ENCODE measurements around the gene ILF2. TPM values are rescaled to one million over a fixed set of nuclear protein-coding genes. Genes with fewer than 3 reads are reported as not detected.

The ILF2 gene
- total RNA-seq, 1 experiment from 2014 or later: 221 TPM

- CTCF ChIA-PET: interaction anchor here (0.7 kb wide), 1 partner anchor 124 kb away, joined by 4 read pairs; no protein-coding TSS in a partner anchor
- H3K4me1 ChIP-seq (ENCODE audit: control insufficient read depth, insufficient read depth, low read length): peaks cover 7% of the 10 kb centered on the region
- ATAC-seq: no peak
- no TSS peak for BruUV-seq (replicated peaks)
- no peaks in the 10 kb centered on the region for H3K27me3 ChIP-seq (ENCODE audit: control insufficient read depth, insufficient read depth, low read length)
- H3K4me3 ChIP-seq (ENCODE audit: low read depth in 2 of 2, low read length in 2 of 2): no peak overlapping the region
- no peak for DNase-seq (ENCODE audit: low read depth, low spot score)
- no peak overlapping the region for H3K27ac ChIP-seq (ENCODE audit: low read length)
- intact Hi-C loops (cut with micrococcal nuclease; ENCODE audit: unreplicated experiment) (no loop called here), in situ Hi-C loops (cut with HindIII; ENCODE audit: low pct_unique_long_range_greater_than_20kb, low sequenced_read_pairs) (no loop called here)
- POLR2A ChIA-PET: no interaction called here
- TF ChIP-seq SIN3A (IDR thresholded peaks at IDR 0.05; ENCODE audit: borderline replicate concordance, insufficient read depth, low read depth, low read length) (no peak), CTCF (IDR thresholded peaks at IDR 0.05) (no peak), TCF7L2 (IDR thresholded peaks at IDR 0.05; ENCODE audit: low read depth, low read length) (no peak), POLR2AphosphoS5 (IDR thresholded peaks at IDR 0.05; ENCODE audit: low read depth, low read length) (no peak), REST (IDR thresholded peaks at IDR 0.05; ENCODE audit: insufficient read depth in 1 of 2, low read depth in 2 of 2, low read length in 1 of 2) (no peak)
- no peaks in the 10 kb centered on the region for H3K9me3 ChIP-seq (ENCODE audit: control insufficient read depth, insufficient read depth, low read depth, low read length)
- no peaks in the 10 kb centered on the region for H3K36me3 ChIP-seq (ENCODE audit: control insufficient read depth, insufficient read depth, low read length)
Measured at GRCh38 chr1:153696741-153697140, 25.9 kb upstream of the ILF2 start.

- POLR2A ChIA-PET: no interaction called here
- Histone ChIP-seq H3K4me3 (ENCODE audit: low read depth in 2 of 2, low read length in 2 of 2) (no peak overlapping the region), H3K27me3 (ENCODE audit: control insufficient read depth, insufficient read depth, low read length) (no peaks in the 10 kb centered on the region), H3K9me3 (ENCODE audit: control insufficient read depth, insufficient read depth, low read depth, low read length) (no peaks in the 10 kb centered on the region), H3K27ac (ENCODE audit: low read length) (no peak overlapping the region), H3K36me3 (ENCODE audit: control insufficient read depth, insufficient read depth, low read length) (no peaks in the 10 kb centered on the region), H3K4me1 (ENCODE audit: control insufficient read depth, insufficient read depth, low read length) (peaks cover 7% of the 10 kb centered on the region)
- intact Hi-C loops (cut with micrococcal nuclease; ENCODE audit: unreplicated experiment): no loop called here
- DNase-seq (ENCODE audit: low read depth, low spot score) (no peak), ATAC-seq (peak; percentile 20; the same call in 1 of the 2 replicates)
- BruUV-seq (replicated peaks): no TSS peak
- CTCF ChIA-PET: no interaction called here
- no peak for TF ChIP-seq REST (IDR thresholded peaks at IDR 0.05; ENCODE audit: insufficient read depth in 1 of 2, low read depth in 2 of 2, low read length in 1 of 2)
- no peak for TF ChIP-seq TCF7L2 (IDR thresholded peaks at IDR 0.05; ENCODE audit: low read depth, low read length)
- in situ Hi-C loops (cut with HindIII; ENCODE audit: low pct_unique_long_range_greater_than_20kb, low sequenced_read_pairs): no loop called here
Measured at GRCh38 chr1:153693466-153693865, 22.7 kb upstream of the ILF2 start.

Data from Panc1 (cell line).